D341Med (cell line): Measurements from ENCODE around the gene OBI1.
A peak's percentile ranks its signal among the peaks of the same experiment; 100 is the strongest.

ENCODE experiments used
- DNase-seq: peaks from one replicate; pipeline ENCODE4 v3.0.0; 2012; ENCODE audit warnings: low spot score

Gene OBI1

GRCh38 chr13:78603240-78603957, 55.6 kb downstream of the OBI1 start, which contains the start of gene POU4F1:
Gene POU4F1, minus strand, starts transcription at chr13:78603552. Its CDS starts 226 bp downstream, at chr13:78603326.
- peak; percentile 90 for DNase-seq

DNA sequence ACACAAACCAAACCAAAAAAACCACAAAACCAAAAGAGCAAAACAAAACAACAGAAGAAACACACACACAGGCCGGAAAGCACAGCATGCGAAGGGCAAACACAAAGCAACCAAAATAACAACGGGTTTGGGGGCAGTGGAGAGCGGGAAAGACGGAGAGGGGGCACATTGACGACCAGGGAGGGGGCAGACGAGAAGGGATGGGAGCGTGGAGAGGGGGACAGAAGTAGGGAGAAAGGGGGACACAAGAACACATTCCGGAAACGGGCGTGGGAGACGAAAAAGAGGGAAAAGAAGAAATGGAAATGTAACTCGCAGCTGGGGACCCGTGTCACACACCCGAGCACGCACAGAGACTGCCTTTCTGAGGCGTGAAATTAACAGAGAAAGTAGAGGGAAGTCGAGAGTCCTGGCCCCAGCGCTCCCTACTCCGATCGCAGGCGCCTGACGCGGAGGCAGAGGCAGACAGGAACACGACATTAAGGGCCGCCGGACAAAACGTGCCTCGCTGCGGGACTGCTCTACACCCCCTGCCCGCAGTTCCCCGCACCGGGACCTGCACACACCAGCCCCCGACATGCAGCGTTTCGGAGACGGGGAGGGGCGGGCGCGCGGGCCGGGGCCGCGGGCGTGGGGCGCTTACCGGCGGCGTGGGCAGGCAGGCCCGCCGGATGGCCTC, 56.3 kb downstream of the OBI1 start:
- peak; percentile 49 for DNase-seq

DNA sequence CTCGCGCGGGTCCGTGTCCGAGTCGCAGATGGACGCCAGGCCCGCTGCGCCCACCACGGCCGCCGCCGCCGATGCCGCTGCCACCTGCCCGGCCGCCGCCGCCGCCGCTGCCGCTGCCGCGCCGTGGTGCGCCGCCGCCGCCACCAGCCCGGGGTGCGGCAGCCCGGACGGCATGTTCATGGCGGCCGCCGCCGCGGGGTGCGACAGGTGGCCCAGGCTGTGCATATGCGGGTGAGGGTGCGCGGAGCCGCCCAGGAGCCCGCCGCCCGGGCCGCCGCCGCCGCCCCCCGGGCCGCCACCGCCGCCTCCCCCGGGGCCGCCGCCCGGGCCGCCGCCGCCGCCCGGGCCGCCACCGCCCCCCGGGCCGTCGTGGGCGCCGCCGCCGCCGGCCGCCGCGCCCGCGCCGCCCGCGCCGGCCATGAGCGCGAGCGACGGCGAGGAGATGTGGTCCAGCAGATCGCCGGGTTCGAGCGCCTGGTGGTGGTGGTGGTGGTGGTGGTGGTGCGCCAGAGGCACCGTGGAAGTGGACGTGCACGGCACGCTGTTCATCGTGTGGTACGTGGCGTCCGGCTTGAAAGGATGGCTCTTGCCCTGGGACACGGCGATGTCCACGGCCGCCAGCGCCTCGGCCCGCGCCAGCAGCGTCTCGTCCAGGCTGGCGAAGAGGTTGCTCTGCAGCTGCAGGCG, 56.9 kb downstream of the OBI1 start:
- peak; percentile 59 for DNase-seq

GRCh38 chr13:78601124-78601873, 57.7 kb downstream of the OBI1 start:
- no peak for DNase-seq

GRCh38 chr13:78600280-78600883, 58.6 kb downstream of the OBI1 start:
- no peak for DNase-seq

- DNase-seq: no peak
These were observed 59.2 kb downstream of the OBI1 start for GRCh38 chr13:78599645-78600279.

- no peak for DNase-seq
These were observed 59.9 kb downstream of the OBI1 start for GRCh38 chr13:78598966-78599644.

DNA sequence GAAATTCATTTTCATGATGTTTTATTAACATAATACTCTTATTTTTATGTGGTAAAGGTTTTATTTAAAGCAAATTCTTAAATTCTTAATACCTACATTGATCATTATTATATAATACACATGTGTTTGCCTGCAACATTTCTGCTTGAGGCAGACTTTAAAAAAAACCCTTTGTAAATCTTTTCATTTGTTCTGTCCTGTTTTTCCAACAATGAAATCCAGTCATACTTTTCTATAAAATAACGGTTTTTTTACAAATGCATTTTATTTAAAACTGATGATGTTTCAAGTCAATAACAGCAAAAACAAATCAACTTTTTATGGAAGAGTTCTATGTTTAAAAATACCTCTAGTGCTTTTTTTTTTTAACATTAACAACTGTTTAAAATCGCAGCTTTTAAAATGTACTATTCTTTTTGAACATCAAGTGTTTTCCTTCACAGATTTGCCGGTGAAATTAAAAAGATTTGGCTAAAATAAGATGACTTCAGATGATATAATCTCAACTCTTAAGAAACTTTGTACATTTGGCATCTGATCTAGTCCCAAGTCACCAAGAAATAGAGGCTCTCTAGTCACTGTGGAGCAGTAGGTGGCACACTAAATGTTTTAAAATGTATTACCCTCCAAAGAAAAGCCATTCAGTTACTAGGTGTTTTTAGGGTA, 60.7 kb downstream of the OBI1 start:
- DNase-seq: no peak

- DNase-seq: no peak
These were observed 61.4 kb downstream of the OBI1 start for GRCh38 chr13:78597602-78597932.

GRCh38 chr13:78596736-78597601, 62.0 kb downstream of the OBI1 start:
- DNase-seq: peak; percentile 33

- peak; percentile 48 for DNase-seq
These were observed 62.6 kb downstream of the OBI1 start for GRCh38 chr13:78596399-78596735.

DNA sequence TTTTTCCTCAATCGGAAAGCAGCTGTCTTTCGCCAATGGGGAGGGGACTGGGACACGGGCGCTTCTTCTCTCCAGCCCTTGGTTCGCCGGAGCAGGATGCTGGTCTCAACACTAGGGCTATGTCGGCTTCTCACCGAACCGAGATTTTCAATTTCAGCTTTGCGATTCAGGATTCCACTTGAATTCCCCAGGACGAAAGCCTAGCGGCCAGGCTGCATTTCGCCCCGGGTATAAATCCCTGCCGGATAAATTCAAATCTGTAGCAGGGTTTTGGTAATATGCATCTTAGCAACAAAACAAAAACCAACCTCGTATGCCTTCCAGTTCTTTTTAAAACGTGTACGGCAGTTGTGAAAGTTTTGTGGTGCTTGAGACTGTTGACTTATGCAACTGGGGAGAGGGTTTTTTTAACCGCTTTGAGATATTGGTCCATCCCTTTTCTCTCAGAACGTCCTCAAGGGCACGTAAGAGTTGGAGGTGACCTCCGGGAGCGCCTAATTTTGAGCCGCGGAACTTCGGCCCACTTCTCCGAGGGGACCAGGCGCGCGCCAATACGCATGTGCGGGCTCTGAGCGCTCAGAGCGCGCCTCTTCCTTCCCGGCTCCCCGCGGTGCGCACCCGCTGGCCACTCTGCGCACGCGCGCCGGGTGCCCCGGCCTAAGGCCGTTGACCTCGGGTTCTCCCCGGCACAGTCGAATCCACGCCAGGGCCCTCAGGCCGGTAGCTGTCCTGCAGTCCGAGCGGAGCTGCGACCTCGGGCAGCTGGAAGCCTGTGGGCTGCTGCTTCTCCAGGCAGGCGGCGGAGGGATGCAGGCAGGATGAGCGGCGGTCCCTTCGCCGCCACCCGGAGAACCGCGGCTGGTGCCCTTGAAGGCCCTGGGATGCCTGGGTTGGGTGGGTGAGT, 63.2 kb downstream of the OBI1 start:
- peak; percentile 67 for DNase-seq

DNA sequence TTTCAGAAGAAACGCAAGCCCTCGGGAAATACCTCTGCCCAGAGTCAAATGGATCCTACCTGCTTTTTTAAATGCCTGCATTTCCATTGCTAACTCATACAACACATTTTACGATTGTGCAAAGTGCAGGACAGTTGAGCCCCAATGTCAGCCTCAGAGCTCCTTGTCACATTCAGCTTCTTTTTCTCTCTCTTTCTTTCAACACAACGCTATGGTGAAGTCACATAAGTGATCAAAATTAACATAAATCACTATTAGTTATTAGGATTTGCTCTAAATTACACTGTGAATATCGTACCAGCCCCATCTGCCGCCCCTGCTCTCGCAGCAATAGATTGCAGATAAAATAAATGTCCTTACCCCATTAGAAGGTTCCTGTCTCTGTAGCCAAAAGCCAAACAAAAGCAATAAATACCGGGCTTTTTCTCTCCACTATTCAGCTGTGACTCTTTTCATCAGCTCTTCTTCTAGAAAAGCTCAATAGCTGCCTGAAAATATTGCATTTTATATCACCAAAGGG, 64.4 kb downstream of the OBI1 start:
- no peak for DNase-seq

GRCh38 chr13:78593652-78594455, 65.1 kb downstream of the OBI1 start:
- no peak for DNase-seq

DNA sequence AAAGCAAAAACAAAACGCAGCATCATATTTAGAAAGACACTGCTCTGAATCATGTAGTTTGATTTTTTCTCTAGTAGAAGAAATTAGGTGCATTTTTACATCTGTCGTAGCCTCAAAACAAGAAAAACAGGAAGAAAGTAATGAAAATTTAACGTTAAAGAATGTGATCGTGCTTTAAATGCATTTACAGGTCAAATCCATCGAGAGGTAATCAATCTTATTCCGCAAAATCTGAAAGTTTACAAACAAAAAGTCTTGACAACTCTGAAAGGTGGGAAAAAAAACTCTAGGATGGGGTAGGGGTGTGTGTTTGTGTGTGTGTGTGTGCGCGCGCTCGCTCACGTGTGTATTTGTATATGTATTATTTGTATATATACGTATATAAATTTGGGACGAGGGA, 65.8 kb downstream of the OBI1 start:
- DNase-seq: no peak

GRCh38 chr13:78592584-78592983, 66.4 kb downstream of the OBI1 start:
- no peak for DNase-seq

GRCh38 chr13:78589206-78589605, 69.7 kb downstream of the OBI1 start:
- no peak for DNase-seq
